HG02981 (cell line): ENCODE measurements around the gene GATA2.

Experiments
- ATAC-seq: cut with Tn5 transposase; IDR thresholded peaks from one replicate; pipeline ENCODE4 v1.9.1; 2021; ENCODE audit warnings: mild to moderate bottlenecking, moderate library complexity; ENCODE audit not compliant: unreplicated experiment

Gene GATA2

DNA sequence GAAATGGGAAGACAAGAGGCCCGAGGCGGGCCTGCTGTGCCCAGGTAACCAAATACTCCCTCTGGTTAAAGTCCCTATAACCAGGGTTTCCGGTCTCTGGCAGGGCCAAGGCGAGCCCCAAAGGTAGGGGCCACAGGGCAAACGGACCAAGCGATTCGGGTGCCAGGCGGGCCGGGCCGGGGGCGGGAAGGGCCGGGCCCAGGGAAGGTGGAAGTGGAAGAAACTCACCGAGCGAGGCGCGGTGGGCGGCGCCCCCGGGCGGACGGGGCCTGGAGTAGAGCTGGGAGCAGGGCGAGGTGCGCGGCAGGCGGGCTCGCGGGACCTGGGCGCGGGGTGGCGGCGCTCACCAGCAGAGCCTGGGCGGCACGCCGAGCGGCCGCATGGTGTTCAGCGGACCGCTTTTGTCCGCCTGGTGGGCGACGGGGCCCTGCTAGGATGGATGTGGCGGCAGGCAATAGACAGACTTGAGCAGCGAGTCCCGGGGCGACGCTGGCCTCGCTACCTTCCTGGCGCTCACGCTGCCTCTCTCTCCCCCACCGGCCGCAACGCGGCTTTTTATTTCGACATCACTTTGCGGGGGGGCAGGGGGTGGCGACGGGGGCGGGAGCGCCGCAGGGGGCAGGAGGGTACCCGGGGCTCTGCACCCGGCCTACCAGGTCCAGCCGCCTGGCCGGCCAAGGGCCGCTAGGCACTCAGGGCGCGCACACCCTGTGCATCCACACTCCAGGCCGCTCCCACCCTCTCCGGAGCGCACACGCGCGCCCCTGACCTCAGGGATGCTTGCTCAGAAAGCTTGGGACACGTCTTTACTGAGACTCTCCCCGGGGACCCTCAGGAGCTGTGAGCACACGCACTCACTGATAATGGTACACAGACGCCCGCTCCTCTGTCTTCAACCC lies at the start of gene GATA2:
GATA2 (minus strand) TSS at position 531 of the 899 bp plus-strand sequence. CDS start 6,170 bp downstream, outside the sequence.
- no peak for ATAC-seq

GRCh38 chr3:128541246-128541645 lies 48.2 kb upstream of the GATA2 start:
- no peak for ATAC-seq

GRCh38 chr3:128539376-128539775 lies 46.4 kb upstream of the GATA2 start:
- ATAC-seq = no peak

- ATAC-seq = no peak
Measured at GRCh38 chr3:128537091-128537703, 44.2 kb upstream of the GATA2 start.

DNA sequence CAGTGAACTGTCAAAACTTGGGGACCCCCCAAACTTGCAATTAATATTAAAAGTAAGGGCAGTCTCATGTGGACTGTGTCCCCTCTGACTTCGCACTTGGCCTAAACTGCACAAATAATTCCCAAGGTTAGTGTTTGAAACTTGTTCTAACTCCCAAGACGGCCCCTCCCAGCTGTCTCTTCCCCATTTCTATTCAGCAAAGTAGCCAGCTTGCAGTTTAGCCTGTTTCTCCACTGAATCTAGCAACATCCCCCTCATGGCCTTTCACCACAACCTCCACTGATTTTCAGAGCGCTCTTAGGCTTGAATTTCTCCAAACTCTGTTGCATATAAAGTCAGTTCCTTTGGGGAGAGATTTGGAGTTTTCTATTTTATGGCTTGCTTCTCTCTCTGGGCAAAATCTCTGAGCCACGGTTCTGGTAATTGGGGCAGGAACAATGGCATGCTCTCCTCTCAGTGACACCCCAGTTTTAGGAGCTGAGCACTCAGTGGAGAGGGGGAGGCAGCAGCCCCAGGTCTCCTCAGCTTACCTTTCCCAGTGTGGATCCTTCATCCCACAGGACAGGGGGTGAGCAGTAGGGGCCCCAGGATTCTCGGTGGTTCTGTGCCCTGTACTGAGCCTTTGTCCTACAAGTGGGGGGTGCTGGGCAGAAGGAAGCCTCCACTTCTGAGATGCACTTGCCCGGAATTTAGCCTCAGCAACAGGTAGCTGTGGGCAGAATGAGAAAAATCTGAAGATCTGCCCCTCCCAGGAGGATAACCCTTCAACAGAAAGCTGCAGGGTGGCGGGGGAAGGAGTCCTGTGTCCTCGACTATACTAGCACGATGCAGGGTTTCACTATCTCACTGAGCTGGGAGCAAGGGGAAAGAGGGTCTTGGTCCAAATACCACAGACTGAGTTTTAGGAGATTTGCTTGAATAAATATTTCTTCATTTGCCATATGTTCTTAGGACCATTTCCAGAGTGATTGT lies 39.3 kb upstream of the GATA2 start:
- no peak for ATAC-seq

DNA sequence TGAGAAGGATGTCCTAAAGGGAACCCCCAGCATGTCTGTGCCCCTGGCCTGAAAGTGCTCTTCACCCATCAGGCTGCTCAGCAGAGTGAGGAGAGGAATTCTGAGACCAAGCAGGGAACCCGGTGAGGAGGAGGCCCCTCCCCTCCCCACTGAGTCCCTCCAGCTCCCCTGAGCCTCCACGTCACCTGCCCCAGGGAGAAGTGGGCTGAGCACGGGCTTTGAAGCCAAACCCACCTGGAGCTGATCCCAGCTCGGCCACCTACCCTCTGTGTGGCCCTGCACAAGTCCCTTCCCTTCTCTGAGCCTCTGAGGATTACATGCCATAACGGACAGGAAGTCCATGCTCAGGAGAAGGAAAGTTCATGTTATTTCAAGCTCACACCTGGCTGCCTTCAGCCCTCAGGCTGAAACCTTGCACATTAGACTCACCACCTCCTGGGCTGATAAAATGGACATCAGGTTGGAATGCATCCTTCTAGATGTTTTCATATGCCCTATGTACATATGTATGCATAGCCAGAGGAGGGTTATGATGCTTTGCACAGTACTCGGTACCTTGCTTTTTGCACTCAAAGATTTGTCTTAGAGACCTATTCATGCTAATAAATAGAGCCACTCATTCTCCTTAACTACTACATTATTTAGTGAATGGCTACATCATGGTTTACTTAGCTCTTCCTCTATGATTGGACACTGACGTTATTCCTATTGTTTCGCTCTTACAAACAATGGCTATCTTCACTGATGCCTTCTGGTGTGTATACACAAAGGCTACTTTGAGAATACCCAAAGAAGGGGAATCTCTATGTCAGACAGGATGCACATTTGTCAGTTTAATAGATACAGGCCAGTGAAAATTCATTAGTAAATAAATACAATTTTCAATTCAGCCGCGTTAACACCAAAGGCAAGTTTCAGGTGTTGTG lies 31.6 kb upstream of the GATA2 start:
- no peak for ATAC-seq

DNA sequence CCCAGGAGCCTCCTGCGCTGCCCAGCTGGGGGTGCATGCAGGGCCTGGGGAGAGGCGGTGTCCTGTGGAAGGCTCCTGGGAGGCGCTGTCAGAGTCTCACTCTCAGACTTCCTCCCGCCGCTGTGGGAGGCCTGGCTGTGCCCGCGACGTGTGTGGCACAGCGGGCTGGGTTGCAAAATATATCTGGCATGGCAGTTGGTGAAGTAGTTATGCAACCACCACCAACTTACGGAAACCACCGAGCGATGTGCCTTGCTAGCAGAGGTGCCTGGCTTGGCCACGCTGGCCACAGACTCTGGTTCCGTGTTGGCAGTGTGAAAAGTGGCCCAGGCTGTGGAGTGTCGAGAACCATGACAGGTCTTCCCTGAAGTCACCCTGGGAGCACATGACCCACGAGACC lies 30.6 kb upstream of the GATA2 start:
- ATAC-seq = no peak

- no peak for ATAC-seq
Measured at GRCh38 chr3:128521715-128522114, 28.7 kb upstream of the GATA2 start.

DNA sequence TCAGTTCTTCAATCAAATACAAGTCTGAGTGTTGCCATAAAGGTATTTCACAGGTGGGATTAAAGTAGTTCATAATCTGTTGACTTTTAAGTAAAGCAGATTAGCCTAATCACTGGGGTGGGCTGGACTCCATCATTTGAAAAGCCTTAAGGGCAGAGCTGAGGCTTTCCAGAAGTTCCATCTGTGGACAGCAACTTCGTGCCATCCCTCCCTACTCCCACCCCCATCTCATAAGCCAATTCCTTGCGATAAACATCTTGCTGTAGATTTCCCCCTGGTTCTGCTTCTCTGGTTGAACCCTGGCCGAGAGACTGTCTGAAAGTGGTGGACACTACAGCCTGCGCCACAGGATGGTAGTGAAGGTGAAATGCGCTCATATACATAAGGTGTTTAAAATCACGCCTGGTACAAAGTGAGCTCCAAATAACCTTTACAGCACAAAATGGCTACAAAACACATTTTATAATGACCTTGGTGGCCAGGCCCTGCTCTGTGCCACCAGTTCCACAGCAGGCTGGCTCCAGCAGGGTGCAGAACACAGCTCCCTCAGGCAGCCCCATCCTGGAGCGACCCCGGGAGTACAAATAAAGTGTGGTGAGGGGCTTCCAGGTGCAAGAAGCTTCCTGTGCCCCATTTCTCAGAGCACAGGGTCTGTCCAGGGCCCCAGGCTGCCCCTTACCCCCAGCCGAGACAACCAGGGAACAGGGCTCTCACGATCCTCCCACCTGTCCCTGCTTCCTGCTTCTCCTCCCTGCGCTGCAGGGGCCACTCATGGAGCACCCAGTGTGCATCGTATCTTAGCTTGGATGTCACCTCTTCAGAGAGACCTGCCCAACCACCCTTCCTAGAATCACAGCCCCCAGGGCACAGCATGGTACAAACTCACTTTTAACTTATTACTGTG lies 25.8 kb upstream of the GATA2 start:
- ATAC-seq = no peak

DNA sequence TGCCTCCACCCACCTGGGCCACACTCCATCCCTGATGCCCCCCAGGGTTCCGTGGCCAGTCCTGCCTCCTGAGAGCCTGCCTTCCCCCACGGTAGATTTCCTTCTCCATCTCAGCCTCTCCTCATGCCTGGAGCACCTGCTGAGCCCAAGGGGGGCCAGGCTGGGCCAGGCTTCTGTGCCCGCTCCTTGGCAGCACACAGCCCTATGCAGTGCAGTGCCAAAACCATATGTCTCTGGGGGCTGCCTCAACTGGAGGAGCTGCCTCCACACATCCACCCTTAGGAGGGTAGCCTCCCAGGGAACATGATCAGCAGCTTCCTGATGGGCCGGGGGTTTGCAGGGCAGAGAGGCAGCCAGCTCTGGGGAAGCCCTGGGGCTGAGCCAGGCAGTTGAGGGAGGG lies 24.6 kb upstream of the GATA2 start:
- no peak for ATAC-seq

DNA sequence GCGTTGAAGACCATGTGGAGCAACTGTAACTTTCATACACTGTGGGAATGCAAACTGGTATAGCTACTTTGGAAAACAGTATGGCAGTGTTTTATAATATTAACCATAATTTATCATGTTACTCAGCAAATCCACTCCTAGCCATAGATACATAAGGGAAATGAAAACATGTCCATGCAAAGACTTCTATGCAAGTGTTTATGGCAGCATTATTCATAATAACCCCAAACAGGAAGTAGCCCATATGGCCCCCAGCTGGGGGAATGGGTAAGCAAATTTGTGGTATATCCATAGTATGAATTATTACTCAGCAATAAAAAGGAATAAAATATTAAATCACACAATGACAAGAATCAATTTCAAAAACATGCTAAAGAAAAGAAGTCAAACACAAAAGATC lies 23.0 kb upstream of the GATA2 start:
- no peak for ATAC-seq

- no peak for ATAC-seq
Measured at GRCh38 chr3:128508852-128509251, 15.9 kb upstream of the GATA2 start.

DNA sequence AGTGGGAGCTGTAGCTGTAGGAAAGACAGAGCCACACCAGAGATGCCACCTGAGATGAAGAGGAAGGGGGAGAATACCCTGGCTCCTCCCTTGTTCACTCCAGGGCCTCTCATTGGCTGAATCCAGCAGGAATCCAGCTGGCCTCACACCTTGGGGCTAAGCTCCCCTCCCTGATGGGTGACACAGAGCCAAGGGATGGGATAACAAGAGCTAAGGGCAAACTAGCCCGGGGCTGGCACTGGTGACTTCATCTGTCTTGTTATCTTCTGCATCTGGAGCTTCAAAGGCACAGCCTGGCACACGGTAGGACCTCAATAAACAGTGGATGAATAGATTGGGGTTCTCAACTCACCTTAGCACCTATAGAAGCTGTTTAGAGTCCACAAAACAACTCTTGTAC lies 13.8 kb upstream of the GATA2 start:
- no peak for ATAC-seq

DNA sequence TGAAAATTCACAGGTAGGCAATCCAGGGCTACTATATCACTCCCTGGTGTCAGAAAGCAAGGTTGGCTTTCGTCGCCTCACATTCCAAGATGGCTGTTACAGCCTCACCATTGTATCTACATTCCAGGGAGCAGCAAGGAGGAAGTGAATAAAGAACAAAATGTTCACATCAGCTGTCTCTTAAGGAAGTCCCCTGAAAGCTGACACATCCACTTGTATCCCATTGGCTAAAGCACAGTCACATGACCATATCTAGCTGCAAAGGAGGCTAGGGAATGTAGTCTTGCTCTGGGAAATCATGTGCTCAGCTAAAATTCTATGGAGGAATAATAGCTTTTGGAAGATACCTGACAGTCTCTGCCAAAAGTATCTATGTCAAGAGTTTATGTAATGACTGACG lies 12.8 kb upstream of the GATA2 start:
- no peak for ATAC-seq

- no peak for ATAC-seq
Measured at GRCh38 chr3:128504963-128505730, 12.1 kb upstream of the GATA2 start.

- ATAC-seq = no peak
Measured at GRCh38 chr3:128504533-128504915, 11.5 kb upstream of the GATA2 start.

GRCh38 chr3:128503751-128504532 lies 10.9 kb upstream of the GATA2 start:
- no peak for ATAC-seq
